NCI-H1694 treated with DMSO at 0.1 percent for 48 hours (cell line): Measurements from ENCODE around the gene MAN2B1.

Experiments used
- DNase-seq: peaks from one replicate; lab custom pipeline; 2025; lab: John Stamatoyannopoulos, UW

The MAN2B1 gene

DNA sequence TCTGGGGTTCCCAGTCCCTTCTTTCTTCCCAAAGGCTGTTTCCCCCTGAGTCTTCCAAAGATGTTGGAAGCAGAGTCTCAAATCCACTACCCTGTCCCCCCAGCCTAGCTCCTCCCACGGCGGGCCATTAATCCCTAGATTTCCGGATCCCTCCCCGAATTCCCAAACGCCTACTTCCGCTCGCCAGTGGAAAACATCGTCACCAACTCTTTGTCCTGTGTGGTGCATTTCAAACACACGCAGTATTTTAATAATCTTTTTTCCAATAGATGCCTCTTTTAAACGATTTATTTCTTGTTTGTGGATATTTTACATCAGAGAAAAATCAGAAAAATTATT lies 55.2 kb downstream of the MAN2B1 start:
- DNase-seq, result peak; percentile 22

DNA sequence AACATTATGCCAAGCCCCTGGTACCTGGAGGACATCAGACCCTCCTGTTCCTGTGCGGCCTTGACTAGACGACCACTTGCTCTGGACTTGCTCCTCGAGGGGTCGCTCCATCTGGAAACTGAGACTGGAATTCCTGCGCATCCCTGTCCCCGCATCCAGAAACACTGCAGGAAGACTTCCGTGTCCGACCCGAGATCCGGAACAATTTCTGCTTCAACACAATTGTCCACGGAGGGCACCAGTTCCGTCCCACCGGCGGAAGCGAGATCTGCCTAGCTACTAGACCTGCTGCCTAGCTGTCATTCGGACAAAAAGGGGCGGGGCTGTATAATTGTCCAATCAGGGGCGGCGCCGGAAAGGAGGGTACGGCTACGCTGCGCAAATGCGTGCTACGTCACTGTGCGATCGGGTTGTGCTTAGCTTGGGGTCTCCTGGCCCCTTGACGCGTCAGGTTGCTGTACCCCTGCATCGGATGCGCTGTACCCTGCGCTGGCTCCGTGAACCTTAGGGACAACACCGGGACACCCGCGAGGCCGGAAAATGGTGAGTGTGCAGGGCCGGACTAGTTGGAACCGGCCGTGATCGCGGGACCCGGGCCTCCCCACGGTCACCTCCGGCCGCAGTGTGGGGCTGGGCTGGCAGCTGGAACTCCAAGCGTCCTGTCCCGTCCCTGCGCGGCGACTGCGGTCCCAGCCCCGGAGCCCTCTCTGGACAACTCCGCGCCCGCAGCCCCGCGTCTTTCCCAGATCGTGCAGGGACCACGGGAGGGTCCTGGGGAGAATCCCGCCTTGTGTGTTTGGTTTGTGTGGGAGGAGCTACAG lies 55.8 kb downstream of the MAN2B1 start, which contains the start of the genes ZNF490 and ZNF791:
Gene ZNF490 (minus strand): TSS at position 274 of the 821 bp plus-strand sequence. CDS start 133 bp downstream, at position 141.
Gene ZNF791 (plus strand): TSS at position 381 of the 821 bp plus-strand sequence. CDS start 160 bp downstream, at position 541.
- DNase-seq, result peak; percentile 93

DNA sequence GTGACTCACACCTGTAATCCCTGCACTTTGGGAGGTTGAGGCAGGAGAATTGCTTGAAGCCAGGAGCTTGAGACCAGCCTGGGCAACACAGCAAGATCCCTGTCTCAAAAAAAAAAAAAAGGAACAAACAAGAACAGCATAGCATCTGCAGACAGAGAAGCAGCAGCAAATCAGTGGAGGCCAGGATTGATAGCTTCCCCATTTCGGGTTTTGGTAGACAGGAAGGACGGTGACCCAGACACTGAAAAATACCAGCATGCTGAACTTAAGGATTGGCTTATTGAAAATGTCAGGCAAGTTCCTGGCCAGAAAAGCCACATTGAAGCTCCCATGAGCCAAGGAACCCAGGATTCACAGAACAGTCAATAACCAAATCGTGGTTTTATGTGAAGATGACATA lies 58.9 kb downstream of the MAN2B1 start:
- DNase-seq, result no peak

DNA sequence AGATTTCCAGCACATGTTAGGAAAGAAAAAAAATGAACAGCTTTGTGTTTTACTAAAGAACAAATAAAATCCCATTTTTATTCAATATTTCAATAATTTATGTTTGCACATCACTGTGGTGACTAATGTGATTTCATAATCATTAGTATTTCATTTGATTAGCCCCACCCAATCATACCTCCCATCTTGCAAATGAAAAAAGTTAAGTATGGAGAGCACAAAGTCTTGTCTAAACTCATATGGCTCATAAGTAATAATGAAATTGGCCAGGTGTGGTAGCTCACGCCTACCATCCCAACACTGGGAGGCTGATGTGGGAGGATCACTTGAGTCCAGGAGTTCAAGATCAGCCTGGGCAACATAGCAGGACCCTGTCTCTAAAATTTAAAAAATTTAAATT lies 59.7 kb downstream of the MAN2B1 start:
- DNase-seq, result no peak

DNA sequence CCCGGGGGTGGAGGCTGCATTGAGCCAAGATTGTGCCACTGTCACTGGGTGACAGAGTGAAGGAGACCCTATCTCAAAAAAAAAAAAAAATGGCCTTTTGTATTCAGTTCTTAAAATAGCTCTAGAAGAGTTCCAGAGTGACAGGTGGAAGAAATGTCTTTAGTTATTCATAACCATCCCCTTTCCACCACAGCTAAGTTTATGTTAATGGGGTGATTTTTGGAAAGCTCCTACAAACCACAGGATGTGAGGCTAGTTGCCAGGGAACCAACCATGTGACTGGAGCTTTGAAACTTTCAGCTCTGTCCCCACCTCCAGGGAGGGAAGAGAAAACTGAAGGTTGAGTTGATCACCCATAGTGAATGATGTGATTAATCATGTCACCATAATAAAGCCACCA lies 62.8 kb downstream of the MAN2B1 start:
- DNase-seq, result no peak

DNA sequence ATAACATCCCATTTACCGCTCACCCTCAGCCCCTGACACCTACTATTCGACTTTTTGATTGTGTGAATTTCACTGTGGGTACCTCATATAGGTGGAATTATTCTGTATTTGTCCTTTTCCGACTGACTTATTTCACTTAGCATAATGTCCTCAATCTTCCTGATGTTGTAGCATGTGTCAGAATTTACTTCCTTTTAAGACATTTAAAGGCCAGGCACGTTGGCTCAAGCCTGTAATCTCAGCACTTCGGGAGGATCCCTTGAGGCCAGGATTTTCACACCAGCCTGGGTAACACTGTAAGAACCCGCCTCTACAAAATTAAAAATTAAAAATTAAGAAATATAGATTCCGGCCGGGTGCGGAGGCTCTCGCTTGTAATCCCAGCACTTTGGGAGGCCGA lies 68.9 kb downstream of the MAN2B1 start:
- no peak for DNase-seq

DNA sequence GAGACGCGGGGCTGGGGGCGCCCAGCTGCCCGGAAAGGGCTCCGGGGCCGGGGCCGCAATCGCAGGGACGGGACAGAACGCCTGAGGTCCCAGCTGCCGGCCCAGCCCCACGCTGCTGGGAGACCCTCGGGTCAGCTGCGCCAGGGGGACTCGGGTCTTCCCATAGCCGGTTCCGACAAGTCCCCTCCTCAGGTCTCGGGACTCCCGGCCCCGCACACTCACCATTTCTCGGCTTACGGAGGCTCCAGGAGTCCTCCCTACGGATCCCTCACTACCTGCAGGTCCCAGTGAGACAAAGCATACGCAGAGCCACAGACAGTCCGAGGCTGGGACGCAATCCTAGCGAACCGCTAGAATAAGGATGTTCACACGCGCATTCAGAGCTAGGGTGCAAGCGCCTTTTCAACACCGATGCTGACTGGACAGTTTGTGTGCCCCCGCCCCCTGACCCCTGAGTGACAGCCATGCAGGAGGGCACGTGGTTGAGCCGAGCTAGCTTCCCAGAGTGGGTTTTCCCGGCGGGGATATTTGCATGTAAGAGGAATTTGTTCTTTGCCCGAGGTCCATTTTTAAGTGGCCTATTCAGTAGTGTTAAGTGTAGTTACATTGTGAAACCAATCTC lies 69.5 kb downstream of the MAN2B1 start:
- DNase-seq, result no peak
